Sigmoid colon (tissue), 4 donors: Measurements from ENCODE around the gene ATP5MG.

ENCODE experiments used
- CTCF ChIP-seq, 4 experiments: fragments of 450-650 bp in 3 of 4; fragments of 200-600 bp in 1 of 4; IDR thresholded peaks; one replicate each; pipeline ENCODE4 v1.5.1; 2016 to 2019; ENCODE audit warnings: antibody characterized with exemption in 4 of 4, mild to moderate bottlenecking in 3 of 4, moderate library complexity in 2 of 4
- EP300 ChIP-seq, 4 donors: sonication (generic); formaldehyde crosslinking; IDR thresholded peaks; one replicate each; pipeline ENCODE4 v1.6.1; 2017; ENCODE audit warnings: antibody characterized with exemption in 4 of 4
- POLR2A ChIP-seq, 2 donors: fragments of 450-650 bp; IDR thresholded peaks; one replicate each; pipeline ENCODE4 v1.6.1; 2016; ENCODE audit warnings: antibody characterized with exemption in 2 of 2, mild to moderate bottlenecking in 2 of 2, moderate library complexity in 2 of 2
- POLR2AphosphoS5 ChIP-seq, 4 donors: sonication (generic); formaldehyde crosslinking; IDR thresholded peaks; one replicate each; pipeline ENCODE4 v1.6.1; 2017; ENCODE audit warnings: antibody characterized with exemption in 4 of 4

- TF ChIP-seq CTCF (IDR thresholded peaks at IDR 0.05) (no peak), POLR2A (IDR thresholded peaks at IDR 0.05) (no peak), EP300 (IDR thresholded peaks at IDR 0.05) (no peak), POLR2AphosphoS5 (IDR thresholded peaks at IDR 0.05) (no peak)
Observed at GRCh38 chr11:118447423-118447822, 46.0 kb downstream of the ATP5MG start.
